ENCODE results near the gene FOXF1.

DNA sequence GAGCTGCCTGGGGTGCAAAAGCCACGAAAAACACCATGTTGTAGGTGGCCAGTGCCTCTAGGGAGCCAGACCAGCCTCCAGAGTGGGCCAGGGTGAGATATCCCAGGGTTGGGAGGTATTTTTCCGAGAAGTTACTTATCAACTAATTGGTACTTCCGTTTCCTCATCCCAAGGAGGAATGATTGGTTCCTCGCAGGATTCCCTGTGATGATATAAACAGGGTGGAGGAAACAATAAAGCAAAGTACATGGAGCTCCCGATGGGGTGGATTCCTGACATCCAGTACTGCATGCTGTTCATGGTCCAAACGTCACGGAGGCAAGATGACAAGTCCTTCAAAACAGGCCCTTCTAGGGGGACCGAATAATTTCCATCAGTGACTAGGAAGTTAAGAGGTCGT is 39.4 kb upstream of the FOXF1 start:
- TF ChIP-seq CTCF (IDR thresholded peaks at IDR 0.05) (no peak), POLR2A (IDR thresholded peaks at IDR 0.05) (no peak)
